Measurements from ENCODE around the gene SLC22A1.

DNA sequence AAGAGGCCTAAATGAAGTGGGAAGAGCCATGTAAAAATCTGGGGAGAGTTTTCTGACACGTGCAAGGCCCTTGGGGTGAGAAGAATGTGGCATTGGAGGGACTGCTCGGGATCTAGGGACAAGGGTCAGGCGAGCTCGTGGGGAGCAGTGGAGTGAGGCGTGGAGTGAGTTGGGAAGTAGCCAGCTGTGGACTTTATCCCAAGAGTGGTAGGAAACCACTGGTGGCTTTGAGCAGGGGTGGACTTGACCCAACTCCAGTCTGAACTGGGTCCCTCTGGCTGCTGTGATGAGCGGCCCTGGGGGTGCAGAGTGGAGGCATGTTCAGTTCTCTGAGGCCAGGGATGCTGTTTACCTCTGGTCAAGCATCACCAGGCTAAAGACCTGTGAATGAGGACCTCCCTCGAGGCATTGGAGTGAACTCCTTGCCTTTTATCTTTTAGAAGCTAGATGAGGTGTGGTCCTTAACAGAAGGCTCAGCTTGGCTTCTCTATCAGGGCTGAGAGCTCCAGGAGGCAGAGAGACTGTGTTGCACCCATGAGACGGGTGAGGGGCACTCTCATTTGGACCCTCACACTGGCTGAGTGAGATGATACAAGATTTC is 20.6 kb downstream of the SLC22A1 start:
- TF ChIP-seq YY1 (IDR thresholded peaks at IDR 0.05; ENCODE audit: insufficient read depth, insufficient read length) (no peak), ZNF274 (IDR thresholded peaks at IDR 0.05; ENCODE audit: low read depth, low read length) (no peak), SUZ12 (IDR thresholded peaks at IDR 0.05; ENCODE audit: extremely low read depth, insufficient read depth, insufficient read length) (no peak)

Measured in NT2/D1 (cell line).